ENCODE data around the gene VSIR.

- no peak for TF ChIP-seq REST (IDR thresholded peaks at IDR 0.05; ENCODE audit: low read depth, low read length)
- TF ChIP-seq CTCF (IDR thresholded peaks at IDR 0.05) = no peak
- TF ChIP-seq YY1 (IDR thresholded peaks at IDR 0.05; ENCODE audit: low read depth) = no peak
- TF ChIP-seq EZH2phosphoT487 (IDR thresholded peaks at IDR 0.05; ENCODE audit: borderline replicate concordance, low read depth) = no peak
Observed at GRCh38 chr10:71743866-71744265, 29.5 kb downstream of the VSIR start.
